ENCODE measurements around the gene ACOXL.

The ACOXL gene

GRCh38 chr2:110764931-110765330 is 32.6 kb downstream of the ACOXL start:
- no peak for DNase-seq

- no peak for DNase-seq
Observed at GRCh38 chr2:110766291-110766690, 33.9 kb downstream of the ACOXL start.

GRCh38 chr2:110768591-110768990 is 36.2 kb downstream of the ACOXL start:
- DNase-seq = peak; percentile 75

DNA sequence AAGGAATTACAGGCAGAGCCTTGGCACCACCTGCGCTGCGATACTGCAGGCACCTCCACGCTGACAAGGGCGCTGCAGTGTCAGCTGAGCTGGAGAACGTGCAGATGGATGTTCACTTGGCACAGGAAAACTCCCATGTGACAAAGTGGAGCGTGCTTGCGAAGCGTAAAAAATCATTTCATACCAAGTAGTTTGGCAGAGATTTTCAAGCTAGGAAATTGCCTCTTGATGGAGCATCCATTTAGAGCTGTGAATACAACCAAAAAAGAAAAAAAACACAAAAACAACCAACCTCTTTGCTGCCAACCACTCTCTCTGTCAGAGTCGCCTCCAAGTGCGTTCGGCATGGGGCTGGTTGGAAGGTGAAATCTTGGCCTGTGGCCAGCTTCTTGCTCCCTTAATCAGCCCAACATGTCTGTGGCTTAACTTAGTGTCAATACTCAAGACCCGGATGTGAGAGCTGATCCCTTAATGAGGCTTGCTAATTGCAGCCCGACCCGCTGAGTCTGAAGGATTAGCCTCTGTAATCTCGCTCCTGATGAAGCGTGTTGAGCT is 38.1 kb downstream of the ACOXL start:
- DNase-seq = peak; percentile 91

- peak; percentile 39 for DNase-seq
Observed at GRCh38 chr2:110770959-110771431, 38.6 kb downstream of the ACOXL start.

GRCh38 chr2:110771547-110772382 is 39.4 kb downstream of the ACOXL start:
- peak; percentile 44 for DNase-seq

DNA sequence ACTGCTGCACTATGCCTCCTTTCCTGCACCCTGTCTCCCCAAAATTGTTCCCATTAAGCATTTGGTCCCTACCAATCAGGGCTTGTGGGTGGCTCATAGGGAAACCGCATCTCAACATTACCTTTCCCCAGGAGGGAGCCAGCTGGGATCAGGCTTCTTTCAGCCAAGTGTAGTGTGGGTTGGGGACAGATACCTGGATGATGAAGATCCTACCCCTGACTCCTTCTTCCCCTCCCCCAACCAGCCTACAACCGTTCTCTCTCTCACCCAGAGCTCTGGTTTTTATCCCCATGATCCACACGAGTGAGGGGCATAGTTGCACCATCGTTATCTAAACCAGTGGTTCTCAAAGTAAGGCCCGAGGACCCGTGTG is 40.0 kb downstream of the ACOXL start:
- no peak for DNase-seq

DNA sequence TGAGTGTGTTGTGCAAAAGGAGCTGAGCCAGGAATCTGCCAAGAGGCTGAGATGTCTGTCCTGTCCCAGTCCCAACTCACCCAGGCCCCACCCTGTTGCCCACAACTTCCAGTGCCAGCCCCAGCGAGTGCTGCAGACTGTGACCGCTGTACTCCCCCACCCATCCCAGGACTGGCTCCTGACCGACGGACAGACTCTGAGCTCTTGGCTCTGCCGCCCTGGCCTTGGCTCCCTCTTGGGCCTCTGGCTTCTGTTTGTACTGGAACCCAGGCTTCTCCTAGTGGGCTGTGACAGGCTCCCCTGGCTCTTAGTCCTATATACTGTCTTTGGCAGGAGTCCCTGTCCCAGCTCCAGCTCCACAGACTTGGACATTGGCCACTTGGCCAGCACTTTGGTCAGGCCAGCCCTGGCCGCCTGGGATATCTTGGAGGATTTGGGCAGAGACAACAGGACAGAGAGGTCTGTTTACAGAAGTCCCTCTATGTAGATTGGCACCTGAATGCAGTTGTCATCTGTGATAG is 41.1 kb downstream of the ACOXL start:
- no peak for DNase-seq

DNA sequence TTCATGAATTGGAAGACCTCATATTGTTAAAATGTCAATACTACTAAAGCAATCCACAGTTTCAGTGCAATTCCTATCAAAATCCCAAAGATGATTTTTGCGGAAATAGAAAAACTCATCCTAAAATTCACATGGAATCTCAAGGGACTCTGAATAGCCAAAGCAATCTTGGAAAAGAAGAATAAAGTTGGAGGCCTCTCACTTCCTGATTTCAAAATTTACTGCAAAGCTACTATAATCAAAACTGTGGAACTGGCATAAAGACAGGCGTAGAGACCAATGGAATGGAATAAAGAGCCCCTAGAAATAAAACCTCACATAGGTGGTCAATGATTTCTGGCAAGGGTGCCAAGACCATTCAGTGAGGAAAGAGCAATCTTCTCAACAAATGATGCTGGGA is 42.3 kb downstream of the ACOXL start:
- no peak for DNase-seq

GRCh38 chr2:110777531-110778311 is 45.3 kb downstream of the ACOXL start:
- DNase-seq = no peak

DNA sequence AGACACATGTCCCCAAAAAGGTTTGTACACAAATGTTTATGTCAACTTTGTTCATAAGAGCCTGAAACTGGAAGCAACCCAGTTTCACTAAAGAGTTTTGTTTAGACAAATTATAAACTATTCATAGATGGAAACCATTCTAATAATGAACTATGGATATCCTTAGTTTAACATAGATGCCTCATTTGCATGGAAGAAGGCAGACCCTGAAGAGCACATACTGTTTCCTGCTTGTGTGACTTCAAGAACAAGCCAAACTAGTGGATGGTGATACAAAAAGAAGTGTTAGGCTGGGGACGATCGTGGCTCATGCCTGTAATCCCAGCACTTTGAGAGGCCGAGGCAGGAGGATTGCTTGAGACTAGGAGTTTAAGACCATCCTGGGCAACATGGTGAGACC is 48.1 kb downstream of the ACOXL start:
- no peak for DNase-seq

DNA sequence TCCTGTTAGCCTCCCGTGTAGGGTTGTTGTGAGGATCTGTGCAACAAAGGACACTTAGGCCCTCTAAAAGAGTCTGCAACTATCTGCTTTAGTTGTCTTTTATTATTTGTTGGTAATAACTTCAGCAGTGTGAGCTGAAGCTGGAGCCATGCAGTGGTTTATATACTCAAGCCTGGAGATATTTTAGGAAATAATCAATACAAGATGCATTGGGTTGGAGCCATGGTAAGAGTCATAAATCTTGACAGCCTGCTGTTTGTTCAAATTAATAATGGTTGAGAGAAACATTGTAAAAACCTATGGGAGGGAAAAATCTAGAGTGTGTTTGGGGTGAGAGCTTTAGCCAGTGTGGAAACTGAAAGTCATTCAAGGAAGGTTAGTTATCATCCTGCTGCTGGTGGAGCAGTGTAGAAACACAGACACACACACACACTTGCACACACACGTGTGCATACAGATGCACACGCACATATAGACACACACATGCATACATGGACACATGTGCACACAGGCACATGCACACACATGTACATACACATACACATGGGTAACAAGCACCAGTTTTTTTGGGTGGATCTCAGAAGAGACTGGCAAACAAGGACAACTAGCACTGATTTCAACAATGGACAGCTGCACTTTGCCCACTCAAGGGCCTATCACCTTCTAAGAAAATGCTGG is 51.0 kb downstream of the ACOXL start:
- no peak for DNase-seq

DNA sequence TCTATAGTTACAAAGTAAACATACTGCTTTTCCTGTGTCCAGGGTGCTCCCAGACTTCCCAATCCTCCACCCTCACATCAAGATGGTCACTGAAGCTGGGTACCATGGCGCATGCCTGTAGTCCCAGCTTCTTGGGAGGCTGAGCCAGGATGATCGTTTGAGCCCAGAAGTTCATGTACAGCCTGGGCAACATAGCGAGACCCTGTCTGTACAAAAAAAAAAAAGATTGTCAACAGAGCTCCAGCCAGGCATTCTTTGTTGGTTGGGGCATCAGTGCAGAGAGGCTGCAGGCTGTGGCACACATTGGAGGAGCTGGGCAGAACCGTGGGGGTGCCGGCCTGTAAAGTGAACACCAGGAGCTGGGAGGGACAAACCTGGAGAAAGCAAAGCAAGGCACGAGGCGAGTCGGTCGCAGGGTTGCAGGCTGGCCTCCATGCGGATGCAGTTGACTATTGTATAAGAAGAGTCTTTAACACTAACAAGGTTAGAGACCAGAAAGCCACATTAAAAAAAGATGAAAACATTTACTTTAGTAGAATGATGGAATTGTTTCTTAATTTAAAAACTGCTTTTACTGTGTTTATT is 51.8 kb downstream of the ACOXL start:
- no peak for DNase-seq

DNA sequence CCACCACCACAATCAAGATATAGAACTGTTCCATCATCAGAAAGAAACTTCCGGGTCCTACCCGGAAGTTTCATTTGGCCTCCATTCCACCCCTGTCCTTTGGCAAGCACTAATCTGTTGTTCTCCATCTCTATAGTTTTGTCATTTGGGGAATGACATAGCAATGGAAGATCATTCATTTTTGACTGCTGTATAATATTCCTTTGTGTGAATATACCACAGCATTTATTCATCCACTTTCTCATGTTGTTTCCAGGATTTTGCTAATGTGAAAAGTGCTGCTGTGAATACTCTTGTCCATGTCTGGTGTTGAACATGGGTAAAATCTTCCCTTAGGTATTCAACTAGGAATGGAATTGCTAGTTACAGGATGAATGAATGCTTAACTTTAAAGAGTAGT is 53.1 kb downstream of the ACOXL start:
- DNase-seq = no peak

- peak; percentile 32 for DNase-seq
Observed at GRCh38 chr2:110788976-110789375, 56.6 kb downstream of the ACOXL start.

GRCh38 chr2:110789706-110790105 is 57.3 kb downstream of the ACOXL start:
- no peak for DNase-seq

GRCh38 chr2:110790907-110791306 is 58.5 kb downstream of the ACOXL start:
- no peak for DNase-seq

DNA sequence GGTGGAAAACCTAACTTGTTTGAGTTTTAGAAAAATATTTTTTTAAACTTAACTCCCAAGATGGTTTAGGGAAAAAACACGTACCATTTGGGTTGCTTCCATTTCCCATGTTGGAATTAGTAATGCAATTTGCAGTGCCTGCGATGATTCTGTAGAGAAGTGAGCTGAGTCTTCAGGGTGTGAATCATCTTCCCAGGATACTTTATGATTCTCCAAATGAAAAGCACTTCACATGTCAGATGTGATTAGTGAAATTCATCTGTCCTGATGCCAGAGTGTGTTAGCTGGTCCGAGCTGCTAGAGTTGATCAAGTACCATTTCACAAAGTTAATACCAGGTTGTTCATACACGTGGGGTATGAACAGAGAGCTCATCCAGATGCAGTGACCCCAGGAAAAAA is 59.1 kb downstream of the ACOXL start:
- DNase-seq = no peak

- no peak for DNase-seq
Observed at GRCh38 chr2:110793034-110793433, 60.7 kb downstream of the ACOXL start.

- no peak for DNase-seq
Observed at GRCh38 chr2:110794390-110794789, 62.0 kb downstream of the ACOXL start.

- no peak for DNase-seq
Observed at GRCh38 chr2:110794951-110795350, 62.6 kb downstream of the ACOXL start.

GRCh38 chr2:110796716-110797301 is 64.4 kb downstream of the ACOXL start:
- no peak for DNase-seq

Measured in NCI-H345 (cell line).